Measurements from ENCODE around the gene TRMU.

Gene TRMU

DNA sequence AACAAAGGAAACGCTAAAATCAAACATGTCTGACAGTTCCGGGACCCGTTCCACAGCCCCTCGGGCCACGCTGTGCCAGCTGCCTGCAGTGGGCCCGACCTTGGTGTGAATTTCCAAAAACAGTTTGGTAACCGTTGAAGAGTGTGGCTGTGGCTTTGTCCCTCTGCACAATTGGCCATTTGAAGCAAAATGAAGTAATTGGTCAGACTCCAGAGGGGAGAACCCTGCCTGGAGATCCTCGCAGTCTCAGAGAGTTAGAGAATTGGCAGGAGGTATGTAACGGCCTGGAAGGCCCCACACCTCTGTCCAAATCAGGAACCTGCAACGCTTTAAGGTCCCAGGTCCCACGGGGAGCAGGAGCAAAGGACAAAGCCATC is 26.3 kb downstream of the TRMU start:
- H3K4me3 ChIP-seq (ENCODE audit: low read depth, low read length): no peak overlapping the region
- TF ChIP-seq, protein P1, sequence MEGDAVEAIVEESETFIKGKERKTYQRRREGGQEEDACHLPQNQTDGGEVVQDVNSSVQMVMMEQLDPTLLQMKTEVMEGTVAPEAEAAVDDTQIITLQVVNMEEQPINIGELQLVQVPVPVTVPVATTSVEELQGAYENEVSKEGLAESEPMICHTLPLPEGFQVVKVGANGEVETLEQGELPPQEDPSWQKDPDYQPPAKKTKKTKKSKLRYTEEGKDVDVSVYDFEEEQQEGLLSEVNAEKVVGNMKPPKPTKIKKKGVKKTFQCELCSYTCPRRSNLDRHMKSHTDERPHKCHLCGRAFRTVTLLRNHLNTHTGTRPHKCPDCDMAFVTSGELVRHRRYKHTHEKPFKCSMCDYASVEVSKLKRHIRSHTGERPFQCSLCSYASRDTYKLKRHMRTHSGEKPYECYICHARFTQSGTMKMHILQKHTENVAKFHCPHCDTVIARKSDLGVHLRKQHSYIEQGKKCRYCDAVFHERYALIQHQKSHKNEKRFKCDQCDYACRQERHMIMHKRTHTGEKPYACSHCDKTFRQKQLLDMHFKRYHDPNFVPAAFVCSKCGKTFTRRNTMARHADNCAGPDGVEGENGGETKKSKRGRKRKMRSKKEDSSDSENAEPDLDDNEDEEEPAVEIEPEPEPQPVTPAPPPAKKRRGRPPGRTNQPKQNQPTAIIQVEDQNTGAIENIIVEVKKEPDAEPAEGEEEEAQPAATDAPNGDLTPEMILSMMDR (IDR thresholded peaks at IDR 0.05; ENCODE audit: low read depth, low read length, missing control alignments): no peak
- DNase-seq (ENCODE audit: low read depth): no peak

DNA sequence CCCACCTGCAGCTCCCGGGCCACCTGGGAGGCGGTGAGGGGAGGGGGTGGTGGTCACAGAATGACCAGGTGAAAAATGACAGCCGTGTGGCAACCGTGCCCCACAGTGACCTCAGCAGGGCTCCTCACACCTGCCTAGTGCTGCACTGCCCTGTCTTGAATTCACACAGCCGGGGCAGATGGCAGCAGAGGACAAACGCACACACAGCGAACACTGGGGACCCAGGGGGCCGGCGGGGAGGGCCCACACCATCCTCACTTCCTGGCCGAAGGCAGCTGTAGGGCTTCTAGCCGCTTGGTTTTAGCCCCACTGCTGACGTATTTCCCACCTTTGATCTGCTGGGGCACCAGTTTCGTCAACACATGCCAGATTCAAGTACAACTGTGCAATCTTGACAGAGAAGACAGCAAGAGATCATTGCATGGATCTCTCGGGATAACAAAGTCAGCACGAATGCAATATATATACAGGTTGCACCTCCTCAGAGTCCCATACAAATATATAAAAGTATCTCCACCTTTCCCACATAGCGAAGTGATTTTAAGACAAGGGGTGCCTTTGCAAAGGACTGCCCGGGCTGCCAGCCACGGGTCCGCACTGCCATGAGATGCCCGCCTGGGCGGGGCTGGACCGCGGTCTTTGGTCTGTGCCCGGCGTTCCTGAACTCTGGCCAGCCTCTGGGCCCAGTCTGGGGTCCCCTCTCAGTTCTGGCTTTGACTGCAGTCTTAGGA is 26.9 kb downstream of the TRMU start:
- DNase-seq (ENCODE audit: low read depth): no peak
- TF ChIP-seq, protein P1 (IDR thresholded peaks at IDR 0.05; ENCODE audit: low read depth, low read length, missing control alignments): no peak
- H3K4me3 ChIP-seq (ENCODE audit: low read depth, low read length): no peak overlapping the region

DNA sequence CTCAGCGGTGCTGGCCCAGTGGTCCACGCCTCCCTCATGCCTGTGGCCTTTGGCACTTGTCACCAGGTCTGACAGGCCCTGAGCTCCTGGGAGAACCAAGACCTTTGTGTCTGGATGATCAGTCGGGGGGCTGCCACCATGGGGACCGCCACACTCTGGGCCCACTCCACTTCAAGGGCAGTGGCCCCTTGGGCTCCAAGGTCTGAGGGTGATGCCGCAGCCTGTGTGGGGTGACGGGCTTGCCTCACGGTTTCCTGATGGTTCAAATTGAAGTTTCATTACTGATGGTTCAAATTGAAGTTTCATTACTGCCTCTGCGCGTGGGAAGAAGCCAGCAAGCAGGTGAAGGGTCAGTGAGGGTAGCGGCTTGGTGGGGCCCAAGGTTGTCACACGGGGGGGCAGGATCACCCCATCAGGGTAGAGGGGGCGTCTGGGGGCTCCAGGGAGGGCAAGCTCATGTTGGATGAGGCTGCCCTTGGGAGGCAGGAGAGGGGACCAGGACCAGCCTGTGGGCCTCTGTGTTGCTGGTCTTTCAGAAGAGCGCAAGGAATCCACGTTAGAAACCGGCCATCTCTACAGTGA is 27.5 kb downstream of the TRMU start:
- H3K4me3 ChIP-seq (ENCODE audit: low read depth, low read length): no peak overlapping the region
- DNase-seq (ENCODE audit: low read depth): no peak
- TF ChIP-seq, protein P1 (IDR thresholded peaks at IDR 0.05; ENCODE audit: low read depth, low read length, missing control alignments): no peak

DNA sequence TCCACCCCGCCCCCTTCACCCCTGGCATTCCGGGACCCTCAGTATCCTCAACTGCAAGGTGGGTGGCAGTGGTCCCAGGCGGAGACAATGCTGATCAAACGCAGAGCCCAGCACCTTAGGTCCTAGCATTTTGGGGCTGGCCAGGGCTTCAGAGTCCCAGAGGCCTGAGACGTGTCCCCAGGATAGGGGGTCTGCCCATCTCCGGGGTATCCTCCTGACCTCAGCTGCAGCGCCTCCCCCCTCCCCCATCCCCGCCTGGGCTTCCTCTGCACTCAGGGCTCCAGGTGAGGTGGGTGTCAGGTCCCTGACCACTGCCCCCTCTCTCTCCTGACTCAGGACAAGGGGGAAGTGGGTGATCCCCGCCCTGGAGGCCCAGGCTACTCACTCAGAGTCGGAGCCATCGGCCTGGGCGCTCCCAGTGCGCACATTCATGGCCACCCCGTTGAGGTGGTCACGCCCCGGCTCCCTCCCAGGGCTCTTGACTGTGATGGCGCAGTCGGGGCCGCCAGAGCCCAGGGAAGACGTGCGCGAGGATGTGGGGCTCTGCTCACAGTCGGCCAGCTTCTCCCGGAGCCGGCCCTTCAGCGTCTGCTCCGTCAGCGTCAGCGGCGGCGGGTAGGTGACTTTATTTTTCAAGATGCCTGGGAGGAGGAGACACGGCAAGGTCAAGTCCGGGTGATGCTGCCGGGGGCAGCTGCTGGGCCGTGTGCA is 28.3 kb downstream of the TRMU start:
- TF ChIP-seq, protein P1 (IDR thresholded peaks at IDR 0.05; ENCODE audit: low read depth, low read length, missing control alignments): no peak
- DNase-seq (ENCODE audit: low read depth): no peak

DNA sequence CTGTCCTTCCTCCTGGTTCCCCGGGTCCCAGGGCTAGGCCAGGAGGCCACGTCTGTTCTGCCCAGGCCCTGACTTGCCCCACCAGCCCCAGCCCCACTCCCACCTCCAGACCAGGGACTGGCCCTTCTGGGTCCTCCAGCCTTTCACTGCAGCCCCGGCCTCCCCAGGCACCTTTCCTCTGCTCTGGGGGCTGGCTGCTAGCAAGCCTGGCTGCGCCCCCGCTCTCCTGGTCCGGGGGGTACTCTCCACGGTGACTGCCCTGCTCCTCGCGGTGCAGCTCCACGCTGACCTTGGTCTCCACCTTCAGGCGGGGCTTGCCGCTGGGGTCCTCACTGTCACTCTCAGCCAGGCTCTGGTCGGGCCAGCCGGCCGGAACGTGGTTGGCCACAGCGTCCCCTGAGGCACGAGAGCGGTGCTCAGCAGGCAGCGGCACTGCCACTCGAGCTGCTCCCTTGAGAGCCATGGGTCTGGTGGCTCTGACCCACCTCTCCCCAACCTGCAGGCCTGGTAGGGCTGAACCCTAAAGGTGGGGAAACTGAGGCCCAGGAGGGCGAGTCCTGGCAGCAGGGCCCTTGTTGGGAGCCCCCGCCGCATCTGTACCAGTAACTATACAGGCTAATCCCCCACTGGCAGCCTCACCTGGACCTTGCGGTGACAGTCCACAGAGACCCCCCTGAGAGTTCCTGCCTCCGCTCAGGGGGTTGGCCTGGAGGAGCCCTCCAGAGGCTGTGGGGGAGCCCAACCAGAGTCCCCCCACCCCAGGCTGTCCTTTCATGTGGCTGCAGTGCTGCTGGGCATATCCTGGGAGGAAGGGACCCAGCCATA is 29.0 kb downstream of the TRMU start:
- no peak for DNase-seq (ENCODE audit: low read depth)
- H3K4me3 ChIP-seq (ENCODE audit: low read depth, low read length): no peak overlapping the region
- TF ChIP-seq, protein P1 (IDR thresholded peaks at IDR 0.05; ENCODE audit: low read depth, low read length, missing control alignments): no peak

More for the DNA sequence above, 28.3 kb downstream of the TRMU start:
- H3K4me3 ChIP-seq (ENCODE audit: low read depth, low read length): no peak overlapping the region

DNA sequence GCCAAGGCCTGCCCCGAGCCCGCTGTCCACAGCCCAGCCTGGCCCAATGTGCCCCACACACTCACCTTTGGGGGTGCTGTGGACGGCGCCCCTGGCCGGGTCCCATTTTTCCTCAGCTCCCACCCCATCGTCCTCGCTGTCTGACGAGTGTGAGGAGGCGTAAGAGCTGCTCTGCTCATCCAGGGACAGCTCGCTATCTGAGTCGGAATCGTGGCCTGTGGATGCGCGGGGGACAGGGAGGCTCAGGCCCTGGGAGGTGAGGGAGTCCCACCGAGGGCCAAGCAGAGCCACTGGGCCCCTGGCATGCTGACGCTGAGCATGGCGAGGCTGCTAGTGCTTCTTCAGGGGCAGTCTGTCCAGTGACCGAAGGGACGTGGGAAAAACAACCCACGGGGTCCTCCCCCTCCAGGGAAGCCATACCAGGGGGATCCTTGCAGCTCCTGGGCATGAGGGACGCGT is 29.7 kb downstream of the TRMU start:
- H3K4me3 ChIP-seq (ENCODE audit: low read depth, low read length): no peak overlapping the region
- no peak for DNase-seq (ENCODE audit: low read depth)
- TF ChIP-seq, protein P1 (IDR thresholded peaks at IDR 0.05; ENCODE audit: low read depth, low read length, missing control alignments): no peak

Data from GM12864 (cell line).